ENCODE results near the gene SRGAP2B.
"Not testable (repeated sequence)": the region's sequence is repeated elsewhere in the genome, so short reads cannot be mapped to it uniquely, and the experiment has no call there.

GRCh38 chr1:144998981-144999273, 96.2 kb downstream of the SRGAP2B start:
- TF ChIP-seq CTCF (IDR thresholded peaks at IDR 0.05; ENCODE audit: low read depth, low read length, poor library complexity, severe bottlenecking); EZH2phosphoT487 (IDR thresholded peaks at IDR 0.05; ENCODE audit: borderline replicate concordance, low read length): not testable (repeated sequence)

Measured in DOHH2 (cell line).